ENCODE results near the gene AUTS2.

The AUTS2 gene

GRCh38 chr7:70460071-70460470 lies 861.8 kb downstream of the AUTS2 start:
- H3K4me1 ChIP-seq (ENCODE audit: insufficient read depth, low read length, poor library complexity, severe bottlenecking) = peaks cover 26% of the 10 kb centered on the region
- no peaks in the 10 kb centered on the region for H3K9me2 ChIP-seq (replicated peaks; ENCODE audit: low read depth, low read length)
- H3K27me3 ChIP-seq (ENCODE audit: insufficient read depth, low read length, poor library complexity, severe bottlenecking) = no peaks in the 10 kb centered on the region
- TF ChIP-seq EZH2phosphoT487 (IDR thresholded peaks at IDR 0.05; ENCODE audit: borderline replicate concordance) (no peak), CTCF (conservative IDR thresholded peaks at IDR 0.05; ENCODE audit: low read length) (no peak)
- H3K9ac ChIP-seq (ENCODE audit: low read depth, low read length, poor library complexity, severe bottlenecking) = no peak overlapping the region
- no peaks in the 10 kb centered on the region for H3K9me3 ChIP-seq (ENCODE audit: insufficient read depth, low read depth, low read length)
- no peaks in the 10 kb centered on the region for H3K79me2 ChIP-seq (ENCODE audit: insufficient read depth, low read length)
- no peaks in the 10 kb centered on the region for H3K36me3 ChIP-seq (ENCODE audit: insufficient read depth, low read length)
- no peak overlapping the region for H3K4me3 ChIP-seq (ENCODE audit: low read length, poor library complexity, severe bottlenecking)
- H2AFZ ChIP-seq (ENCODE audit: low read length) = no peak overlapping the region
- no peaks in the 10 kb centered on the region for H3F3A ChIP-seq (ENCODE audit: low read depth)
- H4K20me1 ChIP-seq (ENCODE audit: insufficient read depth, low read length, poor library complexity, severe bottlenecking) = no peaks in the 10 kb centered on the region
- H3K4me2 ChIP-seq (ENCODE audit: low read depth, low read length, poor library complexity, severe bottlenecking) = no peak overlapping the region

- Histone ChIP-seq H3K9ac (ENCODE audit: low read depth, low read length, poor library complexity, severe bottlenecking) (no peak overlapping the region), H3F3A (ENCODE audit: low read depth) (no peaks in the 10 kb centered on the region), H2AFZ (ENCODE audit: low read length) (no peak overlapping the region), H3K4me2 (ENCODE audit: low read depth, low read length, poor library complexity, severe bottlenecking) (no peak overlapping the region), H3K4me1 (ENCODE audit: insufficient read depth, low read length, poor library complexity, severe bottlenecking) (peaks cover 26% of the 10 kb centered on the region), H3K4me3 (ENCODE audit: low read length, poor library complexity, severe bottlenecking) (no peak overlapping the region), H3K27me3 (ENCODE audit: insufficient read depth, low read length, poor library complexity, severe bottlenecking) (no peaks in the 10 kb centered on the region), H3K36me3 (ENCODE audit: insufficient read depth, low read length) (no peaks in the 10 kb centered on the region), H4K20me1 (ENCODE audit: insufficient read depth, low read length, poor library complexity, severe bottlenecking) (no peaks in the 10 kb centered on the region), H3K79me2 (ENCODE audit: insufficient read depth, low read length) (no peaks in the 10 kb centered on the region), H3K9me3 (ENCODE audit: insufficient read depth, low read depth, low read length) (no peaks in the 10 kb centered on the region), H3K9me2 (replicated peaks; ENCODE audit: low read depth, low read length) (no peaks in the 10 kb centered on the region)
- TF ChIP-seq EZH2phosphoT487 (IDR thresholded peaks at IDR 0.05; ENCODE audit: borderline replicate concordance) = no peak
- no peak for TF ChIP-seq CTCF (conservative IDR thresholded peaks at IDR 0.05; ENCODE audit: low read length)
These were observed 862.3 kb downstream of the AUTS2 start for GRCh38 chr7:70460562-70460961.

- Histone ChIP-seq H4K20me1 (ENCODE audit: insufficient read depth, low read length, poor library complexity, severe bottlenecking) (no peaks in the 10 kb centered on the region), H3K36me3 (ENCODE audit: insufficient read depth, low read length) (no peaks in the 10 kb centered on the region), H3K9ac (ENCODE audit: low read depth, low read length, poor library complexity, severe bottlenecking) (no peak overlapping the region), H3K9me2 (replicated peaks; ENCODE audit: low read depth, low read length) (no peaks in the 10 kb centered on the region), H3K4me1 (ENCODE audit: insufficient read depth, low read length, poor library complexity, severe bottlenecking) (peaks cover 4% of the 10 kb centered on the region), H3K9me3 (ENCODE audit: insufficient read depth, low read depth, low read length) (no peaks in the 10 kb centered on the region), H3K27me3 (ENCODE audit: insufficient read depth, low read length, poor library complexity, severe bottlenecking) (no peaks in the 10 kb centered on the region), H3F3A (ENCODE audit: low read depth) (no peaks in the 10 kb centered on the region), H3K4me3 (ENCODE audit: low read length, poor library complexity, severe bottlenecking) (no peak overlapping the region), H2AFZ (ENCODE audit: low read length) (no peak overlapping the region), H3K79me2 (ENCODE audit: insufficient read depth, low read length) (no peaks in the 10 kb centered on the region), H3K4me2 (ENCODE audit: low read depth, low read length, poor library complexity, severe bottlenecking) (no peak overlapping the region)
- no peak for TF ChIP-seq CTCF (conservative IDR thresholded peaks at IDR 0.05; ENCODE audit: low read length)
- no peak for TF ChIP-seq EZH2phosphoT487 (IDR thresholded peaks at IDR 0.05; ENCODE audit: borderline replicate concordance)
These were observed 865.2 kb downstream of the AUTS2 start for GRCh38 chr7:70463352-70463938.
